ENCODE results near the gene GOLGA5. TPM values are rescaled to one million over a fixed set of nuclear protein-coding genes. Genes with fewer than 3 reads are reported as not detected.

The GOLGA5 gene
- total RNA-seq, 1 experiment from 2014 or later, result 25.4 TPM

- Histone ChIP-seq H3K18ac (ENCODE audit: insufficient read length, low read depth, low read length) (no peak overlapping the region), H4K8ac (replicated peaks; ENCODE audit: insufficient read length, low read depth, low read length) (no peak overlapping the region), H2AK5ac (ENCODE audit: insufficient read length, low read length) (no peak overlapping the region), H2AFZ (ENCODE audit: low read length) (no peak overlapping the region), H3K27ac (ENCODE audit: insufficient read length, low read depth, low read length) (no peak overlapping the region), H3K4ac (ENCODE audit: low read depth, low read length) (no peak overlapping the region), H3K79me1 (ENCODE audit: insufficient read depth, low read depth, low read length, poor library complexity, severe bottlenecking) (no peaks in the 10 kb centered on the region), H4K91ac (ENCODE audit: insufficient read length, low read depth, low read length) (no peak overlapping the region), H2BK15ac (ENCODE audit: low read depth, low read length) (no peak overlapping the region; the same call in 1 of the 2 replicates), H3K14ac (ENCODE audit: insufficient read depth, low read length) (peak overlapping the region; percentile 15; the same call in 1 of the 2 replicates), H4K5ac (ENCODE audit: insufficient read length, low read depth, low read length) (no peak overlapping the region), H3K23ac (ENCODE audit: insufficient read length, low read depth, low read length) (no peak overlapping the region), H2BK5ac (ENCODE audit: insufficient read length, low read length) (no peak overlapping the region), H3K4me1 (ENCODE audit: insufficient read depth, low read length) (peaks cover 7% of the 10 kb centered on the region; the same call in 1 of the 2 replicates), H3K9ac (ENCODE audit: extremely low read depth, insufficient read length, low read length) (no peak overlapping the region), H3K9me3 (ENCODE audit: control insufficient read depth, low read depth, low read length) (no peaks in the 10 kb centered on the region), H4K20me1 (ENCODE audit: control insufficient read depth, insufficient read depth, insufficient read length) (no peaks in the 10 kb centered on the region), H3K27me3 (ENCODE audit: insufficient read depth, low read length) (no peaks in the 10 kb centered on the region), H2BK120ac (ENCODE audit: low read depth, low read length, poor library complexity, severe bottlenecking) (no peak overlapping the region), H3K23me2 (ENCODE audit: insufficient read length, low read depth, low read length, poor library complexity, severe bottlenecking) (no peaks in the 10 kb centered on the region), H3K79me2 (ENCODE audit: insufficient read depth, low read length) (no peaks in the 10 kb centered on the region), H3K56ac (ENCODE audit: insufficient read length, low read depth, low read length) (no peak overlapping the region), H2BK20ac (ENCODE audit: low read depth, low read length, poor library complexity, severe bottlenecking) (no peak overlapping the region), H2BK12ac (ENCODE audit: insufficient read length, low read depth, low read length) (no peak overlapping the region), H3K4me2 (ENCODE audit: insufficient read depth, insufficient read length, low read length) (no peak overlapping the region), H3T11ph (ENCODE audit: low read length) (no peak overlapping the region)
- TF ChIP-seq CTCF (conservative IDR thresholded peaks at IDR 0.05), result no peak
- H3K27me3 Mint-ChIP-seq (ENCODE audit: low read depth), result peaks cover 3% of the 10 kb centered on the region; the same call in 1 of the 2 replicates
- H3K9me3 Mint-ChIP-seq, result no peaks in the 10 kb centered on the region
- no peaks in the 10 kb centered on the region for H3K36me3 Mint-ChIP-seq (ENCODE audit: insufficient read depth in 1 of 3, low read depth in 3 of 3)
- DNase-seq, result no peak
- H3K27ac Mint-ChIP-seq, result peak overlapping the region in 1 of 3 experiments; percentile 32; a peak in 2 of 7 replicates
- H3K4me1 Mint-ChIP-seq, result peaks cover 12 to 13% of the 10 kb centered on the region in 2 experiments
- H3K4me3 Mint-ChIP-seq, result no peak overlapping the region; a peak in 1 of 5 replicates
- WGBS (ENCODE audit: extremely low coverage, insufficient read length, low lambda C conversion rate), result no CpG with 5 or more reads among the region's 13 CpGs
Measured at GRCh38 chr14:92874962-92875661, 81.0 kb downstream of the GOLGA5 start.

Data from H9 (cell line).